ENCODE data around the gene PAN3.

The PAN3 gene

DNA sequence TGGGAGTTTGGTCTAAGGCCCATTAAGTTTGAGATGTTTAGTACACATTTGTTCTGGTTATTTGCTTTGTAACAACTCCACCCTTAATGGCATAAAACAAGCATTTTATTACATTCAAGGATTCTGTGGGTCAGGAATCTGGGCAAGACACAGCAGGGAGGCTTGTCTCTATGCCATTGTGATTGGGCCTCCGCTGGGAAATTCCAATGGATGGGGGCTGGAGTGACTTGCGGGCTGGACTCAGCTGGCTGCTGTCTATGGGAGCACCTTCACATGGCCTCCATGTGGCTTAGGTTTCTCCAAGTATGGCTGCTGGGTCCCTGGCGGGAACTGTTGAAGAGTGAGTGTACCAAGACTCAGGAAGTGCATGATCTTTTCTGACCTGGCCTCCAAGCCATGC, 159.0 kb downstream of the PAN3 start:
- DNase-seq (ENCODE audit: low spot score): no peak
- no peak overlapping the region for H4K91ac ChIP-seq (ENCODE audit: low read depth, low read length, poor library complexity)

DNA sequence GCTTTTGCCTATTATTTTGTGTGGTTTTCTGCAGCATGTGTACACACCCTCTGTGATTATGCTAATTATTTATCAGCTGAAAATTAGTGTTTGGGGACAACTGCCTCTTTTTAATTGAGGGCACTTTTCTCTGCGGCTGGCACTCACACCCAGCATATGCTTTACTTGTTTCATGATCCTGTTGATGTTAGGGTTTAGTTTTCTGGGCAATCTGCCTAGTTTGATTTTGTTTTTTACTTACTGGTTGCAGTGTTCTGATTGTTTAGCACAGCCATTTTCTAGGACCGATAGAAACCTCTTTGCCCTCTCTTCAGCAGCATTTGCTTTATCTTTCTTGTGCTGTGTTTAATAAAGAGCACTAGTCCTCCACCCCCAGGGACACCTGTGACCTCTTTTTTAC, 161.6 kb downstream of the PAN3 start:
- H4K91ac ChIP-seq (ENCODE audit: low read depth, low read length, poor library complexity): no peak overlapping the region
- no peak overlapping the region for H2BK15ac ChIP-seq (ENCODE audit: low read length)
- no peak overlapping the region for H3K4me2 ChIP-seq (ENCODE audit: insufficient read depth, low read length, poor library complexity, severe bottlenecking)
- no peak overlapping the region for H4K8ac ChIP-seq (ENCODE audit: low read depth, low read length)
- H3K36me3 ChIP-seq (replicated peaks in 1 of 2; ENCODE audit: control insufficient read depth in 2 of 2, insufficient read depth in 2 of 2, low read length in 2 of 2): peaks cover 0 to 6% of the 10 kb centered on the region in 2 donors
- H3K9me3 ChIP-seq (replicated peaks in 1 of 2; ENCODE audit: control insufficient read depth in 2 of 2, insufficient read depth in 1 of 2, low read depth in 1 of 2, low read length in 2 of 2): no peaks in the 10 kb centered on the region
- no peak overlapping the region for H2BK12ac ChIP-seq (ENCODE audit: low read length)
- no peaks in the 10 kb centered on the region for H3K27me3 ChIP-seq (ENCODE audit: control insufficient read depth in 3 of 3, insufficient read depth in 3 of 3, low read depth in 1 of 3, low read length in 3 of 3)
- H3K79me1 ChIP-seq (ENCODE audit: low read depth, low read length): no peaks in the 10 kb centered on the region
- no peak overlapping the region for H2BK5ac ChIP-seq (ENCODE audit: low read length)
- WGBS, 2 donors (ENCODE audit: extremely low coverage in 2 of 2, insufficient read length in 2 of 2, insufficient replicate concordance in 1 of 2): no CpG with 5 or more reads among the region's 2 CpGs
- H3K23ac ChIP-seq (ENCODE audit: low read depth, low read length, poor library complexity): no peak overlapping the region
- H3K18ac ChIP-seq (ENCODE audit: low read length): no peak overlapping the region
- H3K9ac ChIP-seq (ENCODE audit: low read depth, low read length, poor library complexity): no peak overlapping the region
- no peak overlapping the region for H3K4ac ChIP-seq (ENCODE audit: low read length)
- H2BK120ac ChIP-seq (ENCODE audit: low read depth, low read length): no peak overlapping the region
- H3K4me1 ChIP-seq (ENCODE audit: control insufficient read depth in 2 of 2, insufficient read depth in 1 of 2, low read depth in 1 of 2, low read length in 2 of 2): peaks cover 10 to 15% of the 10 kb centered on the region in 2 donors
- DNase-seq (ENCODE audit: low spot score): no peak
- H2AFZ ChIP-seq (ENCODE audit: low read length): no peak overlapping the region
- H3K27ac ChIP-seq (replicated peaks; ENCODE audit: low read length): no peak overlapping the region
- H3K14ac ChIP-seq (ENCODE audit: low read length): no peak overlapping the region
- H2AK5ac ChIP-seq (ENCODE audit: low read depth, low read length): no peak overlapping the region
- no peak overlapping the region for H3K4me3 ChIP-seq (ENCODE audit: low read length in 2 of 2)

More for the DNA sequence above, 159.0 kb downstream of the PAN3 start:
- H3K18ac ChIP-seq (ENCODE audit: low read length): no peak overlapping the region
- no peak overlapping the region for H2BK15ac ChIP-seq (ENCODE audit: low read length)
- H3K4me2 ChIP-seq (ENCODE audit: insufficient read depth, low read length, poor library complexity, severe bottlenecking): no peak overlapping the region
- peaks cover 1 to 27% of the 10 kb centered on the region in 2 donors for H3K36me3 ChIP-seq (replicated peaks in 1 of 2; ENCODE audit: control insufficient read depth in 2 of 2, insufficient read depth in 2 of 2, low read length in 2 of 2)
- no peak overlapping the region for H3K27ac ChIP-seq (replicated peaks; ENCODE audit: low read length)
- H2AK5ac ChIP-seq (ENCODE audit: low read depth, low read length): no peak overlapping the region
- WGBS, 2 donors (ENCODE audit: extremely low coverage in 2 of 2, insufficient read length in 2 of 2, insufficient replicate concordance in 1 of 2): no CpG with 5 or more reads among the region's 3 CpGs
- H2AFZ ChIP-seq (ENCODE audit: low read length): no peak overlapping the region
- no peak overlapping the region for H2BK12ac ChIP-seq (ENCODE audit: low read length)
- no peaks in the 10 kb centered on the region for H3K9me3 ChIP-seq (replicated peaks in 1 of 2; ENCODE audit: control insufficient read depth in 2 of 2, insufficient read depth in 1 of 2, low read depth in 1 of 2, low read length in 2 of 2)
- H2BK120ac ChIP-seq (ENCODE audit: low read depth, low read length): no peak overlapping the region
- H3K27me3 ChIP-seq (ENCODE audit: control insufficient read depth in 3 of 3, insufficient read depth in 3 of 3, low read depth in 1 of 3, low read length in 3 of 3): no peaks in the 10 kb centered on the region
- H3K9ac ChIP-seq (ENCODE audit: low read depth, low read length, poor library complexity): no peak overlapping the region
- H2BK5ac ChIP-seq (ENCODE audit: low read length): no peak overlapping the region
- H3K79me1 ChIP-seq (ENCODE audit: low read depth, low read length): no peaks in the 10 kb centered on the region
- H3K23ac ChIP-seq (ENCODE audit: low read depth, low read length, poor library complexity): no peak overlapping the region
- no peak overlapping the region for H3K14ac ChIP-seq (ENCODE audit: low read length)
- peaks cover 10 to 15% of the 10 kb centered on the region in 2 donors for H3K4me1 ChIP-seq (ENCODE audit: control insufficient read depth in 2 of 2, insufficient read depth in 1 of 2, low read depth in 1 of 2, low read length in 2 of 2)
- no peak overlapping the region for H4K8ac ChIP-seq (ENCODE audit: low read depth, low read length)
- no peak overlapping the region for H3K4me3 ChIP-seq (ENCODE audit: low read length in 2 of 2)
- H3K4ac ChIP-seq (ENCODE audit: low read length): no peak overlapping the region

DNA sequence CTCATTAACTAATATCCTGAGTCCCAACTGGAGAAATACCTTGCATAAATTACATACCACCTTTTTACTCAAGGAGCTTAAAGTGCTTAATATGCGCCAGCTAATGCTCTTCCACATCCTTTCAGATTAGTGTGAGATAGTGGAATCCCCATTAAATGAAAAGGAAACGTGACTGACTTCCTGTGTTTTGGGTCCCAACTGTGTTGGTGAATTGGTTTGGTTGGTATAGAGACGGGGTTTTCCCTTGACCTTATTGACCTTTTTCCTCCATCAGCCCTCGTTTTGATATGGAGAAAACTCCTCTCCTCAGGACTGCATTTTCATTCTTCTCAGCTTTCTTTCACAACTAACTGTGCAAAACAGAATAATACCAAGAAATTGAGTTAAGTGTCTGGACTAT, 163.5 kb downstream of the PAN3 start:
- Histone ChIP-seq H2BK120ac (ENCODE audit: low read depth, low read length) (no peak overlapping the region), H3K23ac (ENCODE audit: low read depth, low read length, poor library complexity) (no peak overlapping the region), H3K4ac (ENCODE audit: low read length) (no peak overlapping the region), H2AK5ac (ENCODE audit: low read depth, low read length) (no peak overlapping the region), H3K4me1 (ENCODE audit: control insufficient read depth in 2 of 2, insufficient read depth in 1 of 2, low read depth in 1 of 2, low read length in 2 of 2) (peaks cover 10 to 13% of the 10 kb centered on the region in 2 donors), H2AFZ (ENCODE audit: low read length) (no peak overlapping the region), H2BK5ac (ENCODE audit: low read length) (no peak overlapping the region), H3K27ac (replicated peaks; ENCODE audit: low read length) (no peak overlapping the region), H3K14ac (ENCODE audit: low read length) (no peak overlapping the region), H3K4me2 (ENCODE audit: insufficient read depth, low read length, poor library complexity, severe bottlenecking) (no peak overlapping the region), H3K27me3 (ENCODE audit: control insufficient read depth in 3 of 3, insufficient read depth in 3 of 3, low read depth in 1 of 3, low read length in 3 of 3) (no peaks in the 10 kb centered on the region), H3K18ac (ENCODE audit: low read length) (no peak overlapping the region), H3K79me1 (ENCODE audit: low read depth, low read length) (no peaks in the 10 kb centered on the region), H2BK12ac (ENCODE audit: low read length) (no peak overlapping the region), H3K4me3 (ENCODE audit: low read length in 2 of 2) (no peak overlapping the region), H4K8ac (ENCODE audit: low read depth, low read length) (no peak overlapping the region), H3K36me3 (replicated peaks in 1 of 2; ENCODE audit: control insufficient read depth in 2 of 2, insufficient read depth in 2 of 2, low read length in 2 of 2) (no peaks in the 10 kb centered on the region), H3K9me3 (replicated peaks in 1 of 2; ENCODE audit: control insufficient read depth in 2 of 2, insufficient read depth in 1 of 2, low read depth in 1 of 2, low read length in 2 of 2) (no peaks in the 10 kb centered on the region), H4K91ac (ENCODE audit: low read depth, low read length, poor library complexity) (no peak overlapping the region), H3K9ac (ENCODE audit: low read depth, low read length, poor library complexity) (no peak overlapping the region), H2BK15ac (ENCODE audit: low read length) (no peak overlapping the region)
- WGBS, 2 donors (ENCODE audit: extremely low coverage in 2 of 2, insufficient read length in 2 of 2, insufficient replicate concordance in 1 of 2): no CpG with 5 or more reads among the region's 4 CpGs
- no peak for DNase-seq (ENCODE audit: low spot score)

DNA sequence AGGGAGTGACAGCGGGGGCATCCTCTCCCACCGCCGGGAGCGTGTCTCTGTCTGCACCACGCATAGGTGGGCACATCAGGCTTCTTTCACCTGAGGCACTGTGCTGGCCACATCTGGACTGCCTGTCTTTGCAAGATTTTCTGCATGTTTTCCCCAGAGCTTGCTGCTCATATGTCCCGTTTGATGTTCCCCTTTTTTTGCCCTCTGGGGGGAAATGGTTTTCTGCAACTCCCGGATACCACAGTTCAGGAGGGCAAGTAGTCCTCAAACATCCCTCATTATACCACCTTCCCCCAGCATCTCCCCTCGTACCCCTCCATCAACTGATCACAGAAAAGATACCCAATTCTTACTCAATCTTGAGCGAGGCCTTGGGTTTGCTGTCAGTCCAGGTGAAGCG, 168.0 kb downstream of the PAN3 start:
- peak overlapping the region; percentile 87 for H3K18ac ChIP-seq (ENCODE audit: low read length)
- peak overlapping the region; percentile 66 for H2BK15ac ChIP-seq (ENCODE audit: low read length)
- no peaks in the 10 kb centered on the region for H3K36me3 ChIP-seq (replicated peaks in 1 of 2; ENCODE audit: control insufficient read depth in 2 of 2, insufficient read depth in 2 of 2, low read length in 2 of 2)
- H3K27ac ChIP-seq (replicated peaks; ENCODE audit: low read length): no peak overlapping the region
- H3K9me3 ChIP-seq (replicated peaks in 1 of 2; ENCODE audit: control insufficient read depth in 2 of 2, insufficient read depth in 1 of 2, low read depth in 1 of 2, low read length in 2 of 2): no peaks in the 10 kb centered on the region
- no peak overlapping the region for H2BK5ac ChIP-seq (ENCODE audit: low read length)
- H2AFZ ChIP-seq (ENCODE audit: low read length): no peak overlapping the region
- H3K4ac ChIP-seq (ENCODE audit: low read length): no peak overlapping the region
- no peak overlapping the region for H3K9ac ChIP-seq (ENCODE audit: low read depth, low read length, poor library complexity)
- no peak overlapping the region for H3K14ac ChIP-seq (ENCODE audit: low read length)
- H2BK120ac ChIP-seq (ENCODE audit: low read depth, low read length): no peak overlapping the region
- peak overlapping the region; percentile 57 for H2AK5ac ChIP-seq (ENCODE audit: low read depth, low read length)
- peak overlapping the region; percentile 16 for H2BK12ac ChIP-seq (ENCODE audit: low read length)
- H3K23ac ChIP-seq (ENCODE audit: low read depth, low read length, poor library complexity): no peak overlapping the region
- no peak overlapping the region for H3K4me3 ChIP-seq (ENCODE audit: low read length in 2 of 2)
- no peaks in the 10 kb centered on the region for H3K27me3 ChIP-seq (ENCODE audit: control insufficient read depth in 3 of 3, insufficient read depth in 3 of 3, low read depth in 1 of 3, low read length in 3 of 3)
- H3K4me2 ChIP-seq (ENCODE audit: insufficient read depth, low read length, poor library complexity, severe bottlenecking): no peak overlapping the region
- H4K91ac ChIP-seq (ENCODE audit: low read depth, low read length, poor library complexity): no peak overlapping the region
- H4K8ac ChIP-seq (ENCODE audit: low read depth, low read length): no peak overlapping the region
- DNase-seq (ENCODE audit: low spot score): no peak
- WGBS, 2 donors (ENCODE audit: extremely low coverage in 2 of 2, insufficient read length in 2 of 2, insufficient replicate concordance in 1 of 2): no CpG with 5 or more reads among the region's 10 CpGs
- H3K4me1 ChIP-seq (ENCODE audit: control insufficient read depth in 2 of 2, insufficient read depth in 1 of 2, low read depth in 1 of 2, low read length in 2 of 2): peaks cover 8 to 13% of the 10 kb centered on the region in 2 donors
- no peaks in the 10 kb centered on the region for H3K79me1 ChIP-seq (ENCODE audit: low read depth, low read length)
